NK-92 (cell line): ENCODE results near the gene RIPPLY3.
"Not testable (repeated sequence)": the region's sequence is repeated elsewhere in the genome, so short reads cannot be mapped to it uniquely, and the experiment has no call there.

ENCODE experiments used
- DNase-seq: peaks from one replicate; lab custom pipeline; 2025; ENCODE audit not compliant: unreplicated experiment; lab: John Stamatoyannopoulos, UW

The RIPPLY3 gene

DNA sequence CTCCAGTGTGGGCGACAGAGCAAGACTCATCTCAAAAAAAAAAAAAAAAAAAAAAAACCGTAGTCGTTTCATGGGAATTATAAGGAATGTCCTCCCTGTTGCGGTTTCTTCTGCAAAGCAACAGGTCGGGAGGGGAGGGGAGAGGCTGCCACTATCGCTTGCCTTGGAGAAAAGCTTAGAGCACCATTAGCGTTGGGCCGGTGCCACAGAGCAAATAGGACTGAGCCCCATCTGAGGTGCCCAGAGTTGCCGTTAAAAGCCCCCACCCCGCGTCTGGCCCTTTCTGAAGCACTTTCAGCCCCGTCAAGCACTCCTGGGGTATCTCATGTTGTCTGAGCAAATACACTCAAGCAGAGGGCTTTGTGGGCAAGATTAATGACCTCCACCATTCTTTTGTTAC, 2.2 kb downstream of the RIPPLY3 start:
- no peak for DNase-seq

DNA sequence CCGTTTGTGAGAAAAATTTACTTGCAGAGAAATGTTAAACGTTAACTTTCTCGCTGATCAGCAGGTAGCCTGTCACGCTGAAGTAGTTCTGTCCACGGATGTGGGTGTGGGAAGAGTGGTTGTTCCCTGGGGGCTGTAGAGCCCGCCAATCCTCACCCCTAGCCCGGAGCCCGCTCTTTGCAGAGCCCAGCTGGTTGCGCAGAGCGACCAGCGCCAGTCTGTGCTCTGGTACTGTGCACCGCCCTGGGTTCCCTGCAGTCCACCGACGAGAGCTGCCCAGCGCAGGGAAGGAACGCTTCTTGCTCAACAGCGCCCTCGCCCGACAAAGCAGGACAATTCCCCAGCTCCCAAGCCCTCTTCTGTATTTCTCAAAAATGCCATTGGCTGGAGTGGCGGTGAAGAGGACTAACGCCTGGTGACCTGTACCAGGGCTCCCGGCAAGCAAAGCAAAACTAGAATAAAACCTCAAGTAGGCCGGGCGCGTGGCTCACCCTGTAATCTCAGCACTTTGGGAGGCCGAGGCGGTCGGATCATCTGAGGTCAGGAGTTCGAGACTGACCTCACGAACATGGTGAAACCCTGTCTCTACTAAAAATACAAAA, 3.3 kb downstream of the RIPPLY3 start:
- no peak for DNase-seq

DNA sequence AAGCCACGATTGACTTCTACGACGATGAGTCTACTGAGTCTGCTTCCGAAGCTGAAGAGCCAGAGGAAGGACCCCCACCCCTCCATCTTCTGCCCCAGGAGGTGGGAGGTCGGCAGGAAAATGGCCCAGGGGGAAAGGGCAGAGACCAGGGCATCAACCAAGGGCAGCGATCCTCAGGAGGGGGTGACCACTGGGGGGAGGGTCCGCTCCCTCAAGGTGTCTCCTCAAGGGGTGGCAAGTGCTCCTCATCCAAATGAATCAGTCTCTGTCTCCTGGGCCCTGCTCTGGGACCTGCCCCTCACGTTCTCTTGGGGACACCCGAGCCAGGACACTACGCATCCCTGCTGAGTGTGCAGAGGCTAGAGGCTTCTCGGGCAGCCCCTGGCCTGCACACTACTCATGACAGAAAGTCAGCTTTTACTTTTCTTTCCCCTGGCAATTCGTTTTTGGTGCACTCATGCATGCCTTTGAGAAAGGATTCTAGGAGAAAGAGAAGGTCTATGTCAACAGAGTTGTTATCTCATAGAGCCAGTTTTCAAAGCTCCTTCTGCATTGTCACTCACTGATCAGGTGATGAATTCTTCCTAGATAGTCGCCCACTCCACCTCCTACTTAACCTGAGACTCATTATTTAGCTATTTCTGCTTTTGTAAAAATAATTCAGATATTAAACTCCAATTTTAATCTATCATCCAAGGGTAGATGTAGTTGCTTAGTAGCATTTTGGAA, 11.6 kb downstream of the RIPPLY3 start:
- DNase-seq, result no peak

DNA sequence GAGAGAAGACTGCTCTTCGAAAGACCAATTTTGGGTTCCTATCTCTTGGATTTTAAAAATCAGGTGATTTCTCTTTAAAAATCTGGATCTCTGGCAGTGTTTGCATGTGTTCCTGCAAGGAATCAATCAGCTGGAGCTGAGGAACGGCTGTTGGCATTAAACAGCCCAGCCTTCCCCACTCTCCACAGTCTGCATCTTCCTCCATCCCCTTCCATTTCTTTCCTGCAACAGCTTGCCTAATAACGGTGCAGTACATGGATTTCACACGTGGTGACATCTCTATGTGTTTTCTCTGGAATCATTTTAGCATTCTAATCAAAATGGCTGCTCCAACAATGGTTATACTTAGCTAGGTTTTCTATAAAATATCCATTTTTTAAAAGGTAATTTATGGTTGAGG, 20.0 kb downstream of the RIPPLY3 start:
- no peak for DNase-seq

DNA sequence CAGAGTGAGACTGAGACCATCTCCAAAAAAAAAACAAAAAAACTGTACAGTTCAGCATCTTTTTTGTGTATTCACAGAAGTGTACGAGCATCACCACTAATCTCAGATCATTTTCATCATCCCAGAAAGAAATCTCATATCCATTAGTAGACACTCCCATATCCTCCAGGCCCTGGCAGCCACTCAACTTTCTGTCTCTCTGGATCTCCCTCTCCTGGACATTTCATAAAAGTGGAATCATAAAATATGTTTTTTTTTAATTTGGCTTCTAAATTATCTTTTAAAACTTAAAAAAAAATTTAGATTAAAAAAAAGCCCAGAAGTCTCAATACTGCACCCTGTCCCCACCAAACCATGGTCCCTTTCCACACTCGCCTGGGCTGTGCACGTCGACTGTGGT, 22.1 kb downstream of the RIPPLY3 start:
- DNase-seq, result no peak

DNA sequence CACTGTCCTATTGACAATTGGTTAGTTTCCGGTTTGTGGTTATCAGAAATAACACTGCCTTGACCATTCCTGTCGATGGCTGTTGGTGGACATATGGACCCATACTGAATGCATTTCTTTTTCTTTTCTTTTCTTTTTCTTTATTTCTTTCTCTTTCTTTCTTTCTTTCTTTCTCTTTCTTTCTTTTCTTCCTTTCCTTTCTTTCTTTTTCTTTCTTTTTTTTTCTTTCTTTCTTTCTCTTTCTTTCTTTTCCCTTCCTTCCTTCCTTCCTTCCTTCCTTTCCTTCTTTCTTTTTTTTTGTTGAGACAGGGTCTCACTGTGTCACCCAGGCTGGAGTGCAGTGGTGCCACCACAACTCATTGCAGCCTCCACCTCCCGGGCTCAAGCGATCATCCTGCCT, 24.4 kb downstream of the RIPPLY3 start:
- DNase-seq, result no peak

DNA sequence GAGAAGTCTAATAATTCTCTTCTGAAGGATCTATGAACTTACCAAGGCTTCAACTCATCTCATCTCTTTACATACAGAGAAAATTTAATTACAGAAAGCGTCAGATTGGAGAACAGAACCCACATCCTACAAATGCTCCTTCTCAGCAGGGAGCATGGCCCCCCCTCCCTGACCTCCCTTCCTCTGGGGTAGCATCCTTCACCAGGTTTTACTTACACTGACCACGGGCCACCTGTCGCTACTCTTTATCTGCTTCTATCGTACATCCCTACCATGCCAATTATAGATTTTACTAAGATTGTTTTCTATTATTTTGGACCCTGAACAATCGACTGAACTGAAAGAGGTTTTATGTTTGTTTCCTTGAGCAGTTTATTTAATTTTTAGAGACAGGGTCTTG, 25.8 kb downstream of the RIPPLY3 start:
- DNase-seq, result no peak

DNA sequence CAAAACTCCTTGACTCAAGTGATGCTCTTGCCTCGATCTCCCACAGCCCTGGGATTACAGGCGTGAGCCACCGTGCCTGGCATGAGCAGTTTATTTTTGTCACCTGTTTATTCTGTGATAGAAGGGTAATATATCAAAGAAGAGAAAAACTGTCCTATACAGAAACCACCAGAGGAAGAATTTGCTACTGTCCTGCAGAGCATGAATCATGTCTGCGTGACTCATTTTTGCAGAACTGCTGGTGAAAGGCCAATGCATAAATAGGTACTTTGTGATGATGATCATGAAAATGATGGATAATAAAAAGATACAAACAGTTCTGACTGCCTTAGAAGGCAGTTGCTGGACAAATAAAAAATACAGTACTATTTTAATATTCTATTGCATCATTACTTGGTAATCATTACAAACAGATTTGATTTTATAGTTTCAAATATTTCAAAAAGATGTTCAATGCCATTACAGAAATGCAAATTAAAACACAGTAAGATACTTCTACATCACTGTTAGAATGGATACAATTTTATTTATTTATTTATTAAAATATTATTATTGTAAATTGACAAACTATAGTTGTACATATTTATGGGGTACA, 26.5 kb downstream of the RIPPLY3 start:
- no peak for DNase-seq

DNA sequence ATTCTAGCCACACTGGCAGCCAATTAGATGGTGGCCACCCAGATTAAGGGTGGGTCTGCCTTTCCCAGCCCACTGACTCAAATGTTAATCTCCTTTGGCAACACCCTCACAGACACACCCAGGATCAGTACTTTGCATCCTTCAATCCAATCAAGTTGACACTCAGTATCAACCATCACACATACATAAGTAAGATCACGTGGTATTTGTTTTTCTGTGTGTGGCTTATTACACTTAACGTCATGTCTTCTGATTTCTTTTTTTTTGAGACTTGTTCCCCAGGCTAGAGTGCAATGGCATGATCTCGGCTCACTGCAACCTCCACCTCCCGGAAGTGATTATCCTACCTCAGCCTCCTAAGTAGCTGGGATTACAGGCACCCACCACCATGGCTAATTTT, 27.9 kb downstream of the RIPPLY3 start:
- DNase-seq, result not testable (repeated sequence)

DNA sequence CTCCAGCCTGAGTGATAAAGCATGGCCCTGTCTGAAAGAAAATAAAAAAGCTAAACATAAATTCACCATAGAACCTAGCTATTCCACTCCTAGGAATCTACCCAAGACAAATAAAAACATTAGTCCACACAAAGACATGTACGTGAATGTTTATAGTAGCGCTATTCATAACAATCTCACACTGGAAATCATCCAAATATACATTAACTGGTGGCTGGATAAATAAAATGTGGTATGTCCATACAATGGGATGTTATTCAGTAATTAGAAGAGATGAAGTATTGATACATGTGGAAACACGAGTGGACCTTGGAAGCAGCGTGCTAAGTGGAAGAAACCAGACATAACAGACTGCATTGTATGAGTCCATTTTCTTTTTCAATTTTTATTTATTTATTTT, 29.7 kb downstream of the RIPPLY3 start:
- no peak for DNase-seq

DNA sequence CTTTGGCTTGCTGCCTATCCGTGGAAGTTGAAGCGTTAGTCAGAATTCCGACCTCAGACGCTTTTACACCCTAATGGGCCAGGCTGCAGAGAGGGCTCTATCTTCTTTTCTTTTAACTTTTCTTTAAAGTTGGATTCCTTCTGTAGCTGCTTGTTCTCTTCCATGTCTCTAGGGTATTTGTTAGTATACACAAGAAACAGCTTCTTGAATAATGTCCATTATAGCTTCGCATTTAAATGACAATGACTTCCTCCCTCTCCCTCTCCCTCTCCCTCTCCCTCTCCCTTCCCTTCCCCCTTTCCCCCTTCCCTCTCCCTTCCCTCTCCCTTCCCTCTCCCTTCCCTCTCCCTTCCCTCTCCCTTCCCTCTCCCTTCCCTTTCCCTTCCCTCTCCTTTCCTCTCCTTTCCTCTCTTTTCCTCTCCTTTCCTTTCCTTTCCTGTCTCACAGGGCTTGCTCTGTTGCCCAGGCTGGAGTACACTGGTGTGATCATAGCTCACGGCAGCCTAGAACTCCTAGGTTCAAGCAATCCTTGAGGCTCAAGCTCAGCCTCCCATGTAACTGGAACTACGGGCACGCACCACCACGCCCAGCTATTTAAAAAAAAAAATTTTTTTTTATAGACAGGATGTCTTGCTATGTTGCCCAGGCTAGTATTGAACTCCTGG, 33.0 kb downstream of the RIPPLY3 start:
- DNase-seq, result no peak

DNA sequence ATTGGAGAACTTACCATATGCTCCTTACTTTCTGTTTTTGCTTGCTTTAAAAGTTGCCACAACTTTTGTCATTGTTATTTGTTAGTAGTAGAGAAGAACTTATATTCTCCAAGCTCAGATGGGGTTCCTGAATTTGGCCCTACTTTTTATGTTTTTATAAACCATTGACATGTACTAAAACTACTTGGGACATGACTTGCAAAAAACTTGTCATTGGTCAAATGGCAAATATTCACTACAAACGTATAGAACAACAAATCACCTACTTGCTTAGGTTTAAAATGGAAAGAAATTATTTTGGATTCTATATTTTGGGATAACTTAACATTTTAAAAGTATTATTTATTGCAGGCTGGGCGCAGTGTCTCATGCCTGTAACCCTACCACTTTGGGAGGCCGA, 33.7 kb downstream of the RIPPLY3 start:
- DNase-seq, result no peak

DNA sequence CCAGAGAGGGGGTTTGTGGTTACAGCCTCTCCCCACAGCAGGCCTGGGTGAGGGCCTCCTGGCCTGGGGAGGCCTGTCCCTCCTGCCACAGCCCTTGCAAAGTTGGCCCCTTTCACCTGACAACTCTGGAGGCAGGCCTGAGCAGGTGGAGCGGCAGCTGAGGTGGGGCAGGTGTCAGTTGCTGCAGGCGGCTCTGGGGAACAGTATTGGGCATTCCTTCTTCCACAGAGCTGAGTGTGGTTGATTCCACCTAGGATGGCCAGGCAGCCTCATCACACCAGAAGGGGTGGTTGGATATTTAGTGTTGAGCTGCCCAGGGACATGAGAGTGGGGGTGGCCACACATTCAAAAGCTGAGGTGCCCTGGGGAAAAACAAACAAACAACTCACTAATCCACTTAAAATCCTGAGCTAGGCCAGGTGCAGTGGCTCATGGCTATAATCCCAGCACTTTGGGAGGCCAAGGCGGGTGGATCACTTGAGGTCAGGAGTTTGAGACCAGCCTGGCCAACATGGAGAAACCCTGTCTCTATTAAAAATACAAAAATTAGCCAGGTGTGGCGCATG, 35.3 kb downstream of the RIPPLY3 start:
- no peak for DNase-seq

DNA sequence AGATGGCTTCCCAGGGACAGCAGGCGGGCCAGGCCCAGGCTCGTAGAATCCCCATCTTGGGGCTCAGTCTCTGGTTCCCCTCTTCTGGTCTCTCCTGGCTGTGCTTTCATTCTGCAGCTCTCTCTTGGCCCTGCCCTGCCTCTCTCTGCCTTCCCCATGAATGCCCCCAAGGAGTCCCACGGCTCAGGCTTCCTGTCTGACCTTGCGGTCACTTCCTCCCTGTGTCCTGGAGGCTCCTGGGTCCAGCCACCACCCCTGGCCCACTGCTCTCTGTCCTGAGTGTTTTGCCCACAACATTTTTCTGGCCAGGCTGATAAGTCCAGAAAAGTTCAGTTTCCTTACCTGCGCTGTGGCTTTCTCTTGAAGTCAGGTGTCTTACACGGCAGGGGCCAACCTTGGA, 37.3 kb downstream of the RIPPLY3 start:
- DNase-seq, result no peak

DNA sequence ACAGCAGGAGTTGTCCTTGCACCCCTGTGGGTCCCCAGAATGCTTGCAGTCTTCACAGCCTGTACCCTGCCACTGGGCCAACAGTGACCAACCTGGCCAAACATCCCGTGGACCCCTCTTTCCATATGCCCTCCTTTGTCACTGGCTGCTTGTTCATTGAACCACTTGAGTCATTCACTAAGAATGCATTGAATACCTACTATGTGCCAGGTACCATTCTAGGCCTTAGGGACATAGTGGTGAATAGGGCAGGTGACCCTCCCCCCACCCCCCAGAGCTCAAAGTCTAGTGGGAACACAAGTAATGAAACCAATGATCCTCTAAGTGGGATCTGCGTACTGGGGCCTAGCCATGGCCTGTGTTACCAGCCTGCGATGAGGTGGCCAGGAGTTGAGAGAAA, 38.1 kb downstream of the RIPPLY3 start:
- no peak for DNase-seq

DNA sequence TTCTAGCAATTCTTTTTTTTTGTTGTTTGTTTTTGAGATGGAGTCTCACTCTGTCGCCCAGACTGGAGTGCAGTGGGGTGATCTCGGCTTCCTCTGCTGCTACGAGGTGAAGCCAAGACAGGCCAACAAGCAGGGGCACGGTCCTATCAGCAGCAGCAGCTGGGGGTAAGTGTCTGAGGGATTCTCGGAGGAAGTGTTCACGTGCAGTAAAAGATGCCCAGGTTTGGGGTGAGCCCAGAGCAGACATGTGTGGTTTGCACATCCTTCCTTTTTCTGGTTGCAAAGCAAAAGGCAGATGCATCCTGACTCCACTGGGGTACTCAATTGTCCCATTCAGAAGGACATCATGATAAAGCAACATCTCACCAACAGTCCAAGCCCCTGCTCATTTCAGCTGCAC, 38.6 kb downstream of the RIPPLY3 start:
- DNase-seq, result no peak

DNA sequence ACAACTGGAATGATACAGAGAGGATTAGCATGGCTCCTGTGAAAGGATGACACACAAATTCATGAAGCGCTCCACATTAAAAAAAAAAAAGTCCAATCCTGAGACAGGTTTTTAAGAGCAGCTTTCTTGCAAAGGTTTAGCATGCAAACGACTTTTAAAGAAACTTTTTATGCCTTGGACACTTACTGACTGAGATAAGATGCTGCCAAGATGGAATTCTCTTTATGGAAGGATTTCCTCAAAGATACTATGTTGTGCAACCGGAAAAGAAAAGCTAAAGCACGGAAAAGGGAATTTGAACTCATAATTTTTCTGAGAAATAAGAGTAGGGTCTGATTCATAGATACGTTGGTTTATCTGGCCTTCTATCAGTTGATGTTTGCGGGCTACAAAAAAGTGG, 39.1 kb downstream of the RIPPLY3 start:
- DNase-seq, result no peak

DNA sequence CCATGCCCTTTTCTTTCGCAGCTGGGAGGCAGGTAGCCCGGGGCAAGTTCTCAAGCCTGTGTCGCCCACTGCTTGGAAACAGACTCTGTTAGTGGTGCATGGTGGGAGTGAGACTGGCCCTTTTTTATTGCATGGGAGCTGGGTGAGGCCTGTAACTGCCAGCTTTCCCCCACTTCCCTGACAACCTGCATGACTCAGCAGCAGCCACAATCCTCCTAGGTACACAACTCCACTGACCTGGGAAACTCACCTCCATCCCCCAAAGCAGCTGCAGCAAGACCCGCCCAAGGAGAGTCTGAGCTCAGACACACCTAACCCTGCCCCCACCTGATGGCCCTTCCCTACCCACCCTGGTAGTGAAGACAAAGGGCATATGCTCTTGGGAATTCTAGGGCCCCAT, 40.6 kb downstream of the RIPPLY3 start:
- DNase-seq, result no peak

DNA sequence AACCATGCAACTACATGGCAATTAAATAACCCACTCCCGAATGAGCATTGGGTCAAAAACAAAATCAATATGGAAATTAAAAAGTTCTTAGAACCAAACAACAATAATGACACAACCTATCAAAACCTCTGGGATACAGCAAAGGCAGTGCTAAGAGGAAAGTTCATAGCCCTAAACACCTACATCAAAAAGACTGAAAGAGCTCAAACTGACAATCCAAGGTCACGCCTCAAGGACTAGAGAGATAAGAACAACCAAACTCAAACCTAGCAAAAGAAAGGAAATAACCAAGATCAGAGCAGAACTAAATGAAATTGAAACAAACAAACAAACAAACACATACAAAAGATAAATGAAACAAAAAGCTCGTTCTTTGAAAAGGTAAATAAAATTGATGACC, 43.2 kb downstream of the RIPPLY3 start:
- DNase-seq, result not testable (repeated sequence)

DNA sequence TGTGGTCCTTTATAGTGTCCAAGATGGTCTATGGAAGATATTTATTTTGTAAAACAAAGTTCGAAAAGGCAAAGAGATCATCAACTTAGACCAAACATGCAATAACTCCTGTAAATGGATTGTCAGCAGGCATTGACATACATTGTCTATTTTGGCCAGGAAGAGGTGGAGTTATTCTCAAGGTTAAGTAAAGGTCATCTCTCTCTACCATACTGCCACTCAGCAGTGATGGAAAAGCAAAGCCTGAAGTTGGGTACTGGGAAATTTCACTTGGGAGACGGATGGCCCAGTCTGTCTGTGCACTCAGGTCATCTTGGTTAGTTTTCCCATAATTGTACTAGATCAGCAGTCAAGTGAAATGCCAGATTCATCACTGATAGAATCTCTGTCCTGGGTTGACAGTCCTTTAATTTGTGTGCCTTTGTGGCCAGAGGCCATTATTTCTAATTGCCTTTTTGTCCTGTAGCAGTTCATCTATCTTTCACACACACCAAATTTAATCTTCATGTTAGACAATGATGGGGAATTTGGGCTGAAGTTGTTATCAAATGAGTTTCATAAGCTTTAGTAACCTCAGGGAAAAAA, 48.9 kb downstream of the RIPPLY3 start:
- DNase-seq, result no peak

DNA sequence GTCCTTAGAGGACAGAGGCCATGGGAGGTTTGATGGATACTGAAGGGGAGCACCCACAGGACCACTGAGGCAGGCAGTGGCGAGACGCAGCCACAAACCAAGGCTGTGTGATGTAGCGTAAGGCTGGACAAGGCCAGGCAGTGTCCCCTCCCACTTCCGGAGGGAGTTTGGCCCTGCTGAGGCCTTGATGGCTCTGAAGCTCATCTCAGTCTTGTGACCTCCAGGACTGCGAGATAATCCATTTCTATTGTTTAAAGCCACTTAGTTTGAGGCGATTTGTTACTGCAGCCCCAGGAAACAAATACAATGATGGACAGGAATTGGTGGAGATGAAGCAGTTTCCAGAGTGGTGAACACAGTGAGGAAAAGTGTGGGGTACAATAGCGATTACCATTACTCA, 51.1 kb downstream of the RIPPLY3 start:
- DNase-seq, result no peak
